Stimulated activated CD4-positive, alpha-beta T cell treated with anti-CD3 and anti-CD28 coated beads, Interleukin-4, amount 100 ng/mL, for 1 hour (primary cell): ENCODE results near the gene HSF4.

Experiments used
- DNase-seq: peaks from one replicate; pipeline ENCODE4 v3.0.0-alpha.2; 2020

Gene HSF4

GRCh38 chr16:67202956-67203493 lies 38.5 kb downstream of the HSF4 start:
- no peak for DNase-seq

GRCh38 chr16:67204076-67204475 lies 39.5 kb downstream of the HSF4 start:
- DNase-seq = no peak

GRCh38 chr16:67206129-67206837 lies 41.7 kb downstream of the HSF4 start:
- no peak for DNase-seq

GRCh38 chr16:67206838-67207248 lies 42.3 kb downstream of the HSF4 start:
- DNase-seq = no peak

- no peak for DNase-seq
Observed at GRCh38 chr16:67207249-67208091, 42.9 kb downstream of the HSF4 start.

- no peak for DNase-seq
Observed at GRCh38 chr16:67208154-67208896, 43.8 kb downstream of the HSF4 start.

GRCh38 chr16:67209565-67209964 lies 45.0 kb downstream of the HSF4 start:
- no peak for DNase-seq

- no peak for DNase-seq
Observed at GRCh38 chr16:67210069-67210937, 45.8 kb downstream of the HSF4 start.

- DNase-seq = no peak
Observed at GRCh38 chr16:67211674-67212073, 47.1 kb downstream of the HSF4 start.

GRCh38 chr16:67212766-67213165 lies 48.2 kb downstream of the HSF4 start:
- DNase-seq = no peak

- no peak for DNase-seq
Observed at GRCh38 chr16:67213197-67214019, 48.9 kb downstream of the HSF4 start.

GRCh38 chr16:67215706-67216105 lies 51.2 kb downstream of the HSF4 start:
- no peak for DNase-seq

- no peak for DNase-seq
Observed at GRCh38 chr16:67216612-67217490, 52.3 kb downstream of the HSF4 start.
